Activated effector memory CD4-positive, alpha-beta T cell treated with anti-CD3 and anti-CD28 coated beads, Interleukin-2, amount 50 U/mL, for 16 hours (primary cell): Measurements from ENCODE around the gene TMEM61.

Experiments used
- DNase-seq: peaks from one replicate; pipeline ENCODE4 v3.0.0-alpha.2; 2020

The TMEM61 gene

GRCh38 chr1:54987427-54987826 is 7.0 kb downstream of the TMEM61 start:
- DNase-seq: peak; percentile 27

- DNase-seq: no peak
Observed at GRCh38 chr1:54987919-54988705, 7.7 kb downstream of the TMEM61 start.

GRCh38 chr1:54988975-54989374 is 8.5 kb downstream of the TMEM61 start:
- DNase-seq: no peak

- DNase-seq: no peak
Observed at GRCh38 chr1:54989473-54989872, 9.0 kb downstream of the TMEM61 start.

- DNase-seq: no peak
Observed at GRCh38 chr1:54989968-54990810, 9.8 kb downstream of the TMEM61 start.

- DNase-seq: no peak
Observed at GRCh38 chr1:54990916-54991315, 10.5 kb downstream of the TMEM61 start.

- DNase-seq: no peak
Observed at GRCh38 chr1:54991939-54992338, 11.5 kb downstream of the TMEM61 start.

- no peak for DNase-seq
Observed at GRCh38 chr1:54993140-54993539, 12.7 kb downstream of the TMEM61 start.

GRCh38 chr1:54994355-54994990 is 14.0 kb downstream of the TMEM61 start:
- DNase-seq: no peak

- no peak for DNase-seq
Observed at GRCh38 chr1:54995013-54995760, 14.8 kb downstream of the TMEM61 start.

GRCh38 chr1:54995835-54996234 is 15.4 kb downstream of the TMEM61 start:
- peak; percentile 72 for DNase-seq

GRCh38 chr1:54996359-54996868 is 16.0 kb downstream of the TMEM61 start:
- DNase-seq: peak; percentile 92

GRCh38 chr1:54996869-54997710 is 16.7 kb downstream of the TMEM61 start:
- DNase-seq: no peak

- DNase-seq: no peak
Observed at GRCh38 chr1:54997711-54997986, 17.2 kb downstream of the TMEM61 start.

- no peak for DNase-seq
Observed at GRCh38 chr1:54998100-54998499, 17.7 kb downstream of the TMEM61 start.

- DNase-seq: no peak
Observed at GRCh38 chr1:54998677-54999076, 18.2 kb downstream of the TMEM61 start, which contains the start of gene BSND. BSND (plus strand) TSS chr1:54998933; CDS start chr1:54999187, 254 bp downstream.

- DNase-seq: no peak
Observed at GRCh38 chr1:55000110-55001085, 20.0 kb downstream of the TMEM61 start.

GRCh38 chr1:55001311-55001710 is 20.9 kb downstream of the TMEM61 start:
- DNase-seq: no peak

- DNase-seq: no peak
Observed at GRCh38 chr1:55002686-55003085, 22.3 kb downstream of the TMEM61 start.

- no peak for DNase-seq
Observed at GRCh38 chr1:55005351-55006140, 25.1 kb downstream of the TMEM61 start.
